SW 1271 (cell line): ENCODE measurements around the gene CA7.

ENCODE experiments used
- DNase-seq, 2 experiments: peaks; one replicate each; lab custom pipeline; 2025; lab: John Stamatoyannopoulos, UW

Gene CA7

GRCh38 chr16:66844342-66845079, at the start of gene CA7:
CA7 (plus strand) TSS chr16:66844414; CDS start chr16:66844488, 74 bp downstream.
- DNase-seq, result no peak

DNA sequence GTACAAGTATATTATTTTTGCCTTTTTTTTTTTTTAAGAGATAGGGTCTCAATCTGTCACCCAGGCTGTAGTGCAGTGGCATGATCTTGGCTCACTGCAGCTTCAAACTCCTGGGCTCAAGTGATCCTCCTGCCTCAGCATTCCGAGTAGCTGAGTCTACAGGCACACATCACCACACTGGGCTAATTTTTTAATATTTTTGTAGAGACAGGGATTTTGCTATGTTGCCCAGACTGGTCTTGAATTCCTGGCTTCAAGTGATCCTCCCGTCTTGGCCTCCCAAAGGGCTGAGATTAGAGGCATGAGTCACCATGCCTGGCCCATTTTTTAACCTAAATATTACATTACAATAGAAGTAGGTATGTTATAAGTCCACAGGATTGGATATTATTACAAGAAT, 46.1 kb upstream of the CA7 start:
- DNase-seq, result no peak

DNA sequence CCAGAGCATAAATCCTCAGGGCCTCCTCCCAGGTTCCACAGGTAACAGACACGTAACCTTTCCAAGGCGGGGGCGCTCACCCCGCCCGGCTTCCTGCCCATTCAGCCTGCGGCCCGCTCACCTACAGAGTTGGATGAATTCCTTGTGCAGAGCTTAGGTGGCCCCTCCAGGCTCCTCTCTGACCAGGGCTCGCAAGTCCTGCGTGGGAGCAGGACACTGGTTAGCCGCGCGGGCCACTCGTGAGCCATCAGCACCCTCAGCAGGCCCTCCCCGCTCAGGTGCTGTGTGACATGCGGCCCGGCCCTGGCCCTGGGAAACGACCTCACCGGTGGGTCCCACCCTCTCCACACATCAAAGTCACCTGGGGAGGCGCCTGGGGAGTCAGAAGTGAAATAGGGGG, 43.4 kb upstream of the CA7 start:
- no peak for DNase-seq

GRCh38 chr16:66801320-66802105, 42.7 kb upstream of the CA7 start, which contains the start of gene TERB1:
TERB1 (minus strand) TSS chr16:66801584; CDS start chr16:66796798, 4,786 bp downstream.
- DNase-seq, result no peak

DNA sequence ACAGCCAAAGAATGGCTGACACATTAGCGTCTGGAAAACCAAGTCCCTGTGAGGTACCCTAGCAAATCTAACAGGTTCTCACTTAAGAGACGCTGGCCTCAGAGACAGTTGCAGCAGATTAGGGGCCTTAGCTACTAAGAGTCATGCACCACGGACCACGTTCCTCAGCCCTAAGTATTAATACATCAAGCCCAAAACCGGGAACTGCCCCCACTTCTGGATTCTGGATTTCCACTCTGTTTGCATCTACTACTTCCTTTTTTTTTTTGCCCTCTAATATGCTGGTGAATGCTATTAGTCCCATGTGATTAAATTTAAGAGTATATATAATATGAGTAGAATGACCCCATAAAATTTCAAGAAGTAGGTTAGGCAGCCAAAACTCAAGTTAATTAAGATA, 42.1 kb upstream of the CA7 start:
- no peak for DNase-seq

DNA sequence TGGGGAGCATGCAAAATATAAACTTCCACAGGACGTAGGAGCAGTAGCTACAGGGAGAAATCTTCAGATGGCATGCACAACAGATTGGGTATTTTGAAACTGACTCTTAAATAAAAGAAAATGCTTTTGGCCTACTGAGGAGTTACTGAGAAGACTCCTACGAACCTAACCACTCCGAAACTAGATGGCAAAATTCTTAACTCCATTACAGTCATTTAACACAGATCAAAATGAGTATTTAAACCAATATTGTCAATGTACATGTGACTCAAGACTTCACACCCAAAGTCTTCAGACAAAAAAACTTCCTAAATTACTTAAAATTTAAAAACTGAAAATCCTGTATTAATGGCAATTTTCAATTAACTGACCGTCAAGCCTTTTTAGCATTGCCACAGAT, 34.4 kb upstream of the CA7 start:
- DNase-seq, result no peak

DNA sequence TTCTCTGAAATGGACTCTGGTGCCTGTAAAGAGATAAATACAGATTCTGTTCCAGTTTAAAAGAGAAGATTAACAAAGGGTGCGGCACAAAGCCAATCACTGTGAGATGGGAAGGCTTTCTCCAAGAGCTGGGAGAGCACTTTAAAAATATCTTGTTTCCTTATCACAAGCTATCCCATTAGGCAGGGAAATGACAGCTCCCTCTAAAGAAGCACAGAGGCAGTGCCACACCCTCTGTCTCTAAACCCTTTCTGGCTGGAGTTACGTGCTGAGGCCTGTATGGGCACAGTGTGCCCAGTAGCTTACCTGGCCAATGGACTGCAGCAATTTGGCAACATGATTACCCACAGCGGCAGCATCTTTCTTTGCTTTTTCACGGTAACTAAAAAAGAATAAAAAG, 33.8 kb upstream of the CA7 start:
- DNase-seq, result no peak

DNA sequence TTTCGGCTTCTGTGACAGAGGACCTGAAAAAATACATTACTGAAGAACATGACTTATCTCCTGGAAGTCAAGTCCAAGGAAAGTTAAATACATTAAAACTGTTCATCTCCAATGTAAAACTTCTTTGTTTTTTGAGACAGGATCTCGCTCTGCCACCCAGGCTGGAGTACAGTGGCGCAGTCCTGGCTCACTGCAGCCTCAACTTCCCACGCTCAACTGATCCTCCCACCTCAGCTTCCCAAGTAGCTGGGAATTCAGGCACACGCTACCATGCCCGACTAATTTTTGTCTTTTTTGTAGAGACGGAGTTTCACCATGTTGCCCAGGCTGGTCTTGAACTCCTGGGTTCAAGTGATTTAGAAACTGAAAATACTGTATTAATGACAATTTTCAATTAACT, 33.2 kb upstream of the CA7 start:
- DNase-seq, result no peak

DNA sequence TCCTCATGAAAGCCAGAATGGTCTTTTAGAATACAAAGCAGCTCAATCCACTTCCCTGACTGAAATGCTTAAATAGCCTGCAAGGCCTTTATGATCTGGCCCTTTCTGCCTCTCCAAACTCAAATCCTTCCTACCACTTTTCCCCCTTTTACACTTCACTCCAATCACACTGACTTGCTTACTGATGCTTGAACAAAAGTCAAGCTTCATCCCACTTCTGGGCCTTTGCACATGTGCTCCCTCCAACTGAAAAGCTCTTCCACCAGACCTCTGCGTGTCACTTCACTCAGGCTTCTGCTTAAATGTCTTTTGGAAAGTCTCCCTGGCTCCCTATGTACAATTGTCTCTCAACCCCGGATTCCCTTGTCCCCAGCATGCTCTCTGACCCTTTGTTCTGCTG, 29.5 kb upstream of the CA7 start:
- no peak for DNase-seq

DNA sequence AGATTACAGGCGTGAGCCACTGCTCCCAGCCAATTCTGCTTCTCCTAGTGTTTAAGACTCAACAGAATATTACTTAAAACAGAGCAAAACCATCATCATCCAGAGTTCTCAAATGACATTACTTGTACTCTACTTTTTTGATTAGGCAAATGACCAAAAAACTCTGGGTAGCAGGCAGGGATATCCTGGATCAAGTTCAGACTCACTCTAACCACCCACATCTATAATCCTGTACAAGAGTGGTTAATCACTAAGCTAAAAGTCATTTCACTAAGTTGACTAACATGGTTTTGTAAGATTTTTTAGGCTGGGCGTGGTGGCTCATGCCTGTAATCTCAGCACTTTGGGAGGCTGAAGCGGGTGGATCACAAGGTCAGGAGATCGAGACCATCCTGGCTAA, 20.2 kb upstream of the CA7 start:
- no peak for DNase-seq

DNA sequence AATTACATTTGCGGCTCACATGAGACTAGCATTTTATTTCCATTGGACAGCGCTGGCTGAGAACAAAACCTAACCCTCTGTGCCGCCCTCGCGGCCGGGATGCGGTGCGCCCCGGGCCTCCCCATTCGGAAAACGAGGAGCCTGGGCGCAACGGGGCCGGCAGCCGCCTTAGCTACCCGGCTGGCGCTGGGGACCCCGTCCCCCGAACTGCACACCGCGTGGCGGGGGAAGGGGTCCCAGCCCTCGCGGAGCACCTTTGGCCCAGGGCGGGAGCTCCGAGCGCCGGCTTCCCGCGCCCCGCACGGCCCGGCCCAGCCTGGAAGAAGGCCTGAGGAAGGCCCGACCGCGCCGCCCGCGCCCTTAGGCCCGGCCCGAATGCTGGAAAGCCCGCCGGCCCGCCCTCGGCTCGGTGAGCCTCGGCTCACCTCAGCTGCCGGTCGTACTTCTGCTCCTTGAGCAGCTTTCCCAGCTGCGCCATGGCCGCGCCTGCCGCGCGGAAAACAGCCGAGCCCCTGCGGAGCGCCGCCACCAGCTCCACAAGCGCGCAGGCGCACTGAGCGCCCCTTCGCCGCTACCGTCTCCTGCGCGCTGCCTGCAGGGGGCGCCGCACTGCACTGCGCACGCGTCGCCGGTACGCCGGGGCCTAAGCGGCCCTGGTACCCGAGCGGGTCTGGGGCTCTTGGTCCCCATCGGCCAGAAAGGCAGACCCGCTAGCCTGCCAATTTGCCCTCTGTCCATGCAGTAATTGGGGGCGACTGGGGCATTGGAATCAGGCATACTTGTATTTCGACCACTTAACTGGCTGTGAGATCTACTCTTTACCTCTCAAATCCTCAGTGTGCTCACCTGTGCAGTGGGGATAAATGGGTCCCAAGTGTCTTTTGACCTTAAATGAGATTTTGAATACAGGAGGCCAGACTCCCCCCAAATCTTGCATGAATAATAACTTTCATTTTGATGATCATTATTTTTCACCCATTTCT, 13.5 kb upstream of the CA7 start, which contains the start of gene NAE1:
Gene NAE1, minus strand, starts transcription at position 555 of the 983 bp plus-strand sequence. Its CDS starts 77 bp downstream, at position 478.
- DNase-seq, result peak; percentile 45 to 81

GRCh38 chr16:66832190-66832589, 12.0 kb upstream of the CA7 start:
- DNase-seq, result no peak

DNA sequence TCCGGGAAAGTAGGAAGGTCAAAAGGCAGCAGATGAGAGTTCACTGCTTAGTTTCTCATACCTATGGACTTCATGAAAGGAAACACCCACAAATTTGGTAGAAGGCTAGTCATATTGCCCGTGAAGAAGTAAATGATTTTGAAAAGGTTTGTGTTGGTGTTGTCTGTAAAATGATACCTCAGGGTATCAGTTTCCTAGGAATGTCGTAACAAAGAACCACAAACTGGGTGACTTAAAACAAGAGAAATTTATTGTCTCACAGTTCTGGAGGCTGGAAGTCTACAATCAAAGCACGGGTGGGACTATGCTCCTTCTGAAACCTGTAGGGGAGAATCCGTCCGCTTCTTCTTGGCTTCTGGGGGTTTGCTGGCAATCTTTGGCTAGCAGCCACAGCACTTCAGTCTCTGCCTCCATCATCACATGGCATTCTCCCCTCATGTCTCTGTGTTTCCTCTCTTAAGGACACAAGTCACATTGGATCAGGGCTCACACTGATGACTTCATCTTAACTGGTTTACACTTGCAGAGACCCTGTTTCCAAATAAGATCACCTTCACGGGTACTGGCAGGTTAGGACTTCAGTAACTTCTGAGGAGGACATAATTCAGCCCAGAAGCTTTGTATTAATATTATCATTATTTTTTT, 11.4 kb upstream of the CA7 start:
- DNase-seq, result no peak

DNA sequence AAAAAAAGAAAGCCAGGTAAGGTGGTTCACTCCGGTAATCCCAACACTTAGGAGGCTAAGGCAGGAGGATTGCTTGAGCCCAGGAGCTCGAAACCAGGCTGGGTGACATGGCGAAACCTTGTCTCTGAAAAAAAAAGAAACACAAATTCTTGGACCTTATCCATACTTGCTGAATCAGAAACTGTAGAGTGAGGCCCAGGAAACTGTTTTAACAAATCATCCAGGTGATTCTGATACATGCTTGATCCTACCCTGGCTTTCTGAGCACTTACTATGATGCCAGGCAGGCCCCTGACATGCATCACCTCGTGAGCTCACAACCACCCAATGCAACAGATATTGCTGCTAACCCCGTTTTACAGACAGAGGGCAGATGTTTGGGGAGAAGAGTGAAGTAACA, 9.5 kb upstream of the CA7 start:
- no peak for DNase-seq

DNA sequence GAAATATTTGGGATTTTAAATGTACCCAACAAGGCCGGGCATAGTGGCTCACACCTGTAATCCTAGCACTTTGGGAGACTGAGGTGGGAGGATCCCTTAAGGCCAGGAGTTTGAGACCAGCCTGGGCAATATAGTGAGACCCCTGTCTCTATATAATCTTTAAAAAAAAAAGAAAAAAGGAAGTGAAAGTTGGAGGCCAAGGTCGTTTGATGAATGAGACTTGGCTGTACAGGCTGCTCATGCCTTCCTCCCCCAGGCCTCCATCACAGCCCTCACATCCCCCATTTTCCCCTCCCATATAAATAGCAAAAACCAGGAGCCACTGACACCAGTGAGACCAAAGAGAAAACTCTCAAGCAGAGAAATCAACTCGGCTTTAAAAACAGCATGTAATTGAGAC, 3.3 kb upstream of the CA7 start:
- DNase-seq, result no peak

DNA sequence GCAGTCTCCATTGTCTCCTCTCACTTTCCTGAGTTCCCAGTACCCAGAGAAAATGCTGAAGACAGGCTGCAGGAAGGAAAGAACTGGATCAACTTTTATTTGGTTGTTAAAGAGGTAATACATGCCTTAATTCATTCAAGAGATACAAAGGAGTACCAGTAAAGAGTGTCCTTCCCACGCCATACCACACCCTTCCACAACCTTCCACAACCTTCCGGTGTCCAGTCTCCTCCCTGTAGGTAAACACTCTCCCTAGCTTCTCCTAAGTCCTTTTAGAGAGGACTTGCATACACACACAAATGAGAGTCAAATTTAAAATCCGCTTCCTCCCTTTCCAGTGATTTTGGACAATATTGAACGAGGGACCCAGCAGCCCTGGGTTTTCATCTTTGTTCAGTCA, 2.8 kb upstream of the CA7 start:
- no peak for DNase-seq

GRCh38 chr16:66842765-66843164, 1.4 kb upstream of the CA7 start:
- DNase-seq, result no peak

DNA sequence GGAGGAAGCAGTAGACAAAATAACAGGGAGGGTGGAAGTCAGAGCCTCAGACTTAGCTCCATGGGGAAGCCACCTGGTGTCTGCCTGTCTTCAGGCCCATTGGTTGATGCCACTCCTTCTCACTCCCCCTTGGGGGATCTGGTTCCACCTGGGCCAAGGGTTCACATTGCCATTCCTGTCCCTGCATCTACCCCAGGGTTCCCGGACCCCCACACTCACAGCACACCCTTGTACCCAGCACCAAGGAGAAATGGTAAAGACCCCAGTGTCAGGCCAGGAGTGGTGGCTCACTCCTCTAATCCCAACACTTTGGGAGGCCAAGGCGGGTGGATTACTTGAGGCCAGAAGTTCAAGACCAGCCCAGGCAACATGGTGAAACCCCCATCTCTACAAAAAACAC, 1.0 kb upstream of the CA7 start:
- DNase-seq, result no peak

DNA sequence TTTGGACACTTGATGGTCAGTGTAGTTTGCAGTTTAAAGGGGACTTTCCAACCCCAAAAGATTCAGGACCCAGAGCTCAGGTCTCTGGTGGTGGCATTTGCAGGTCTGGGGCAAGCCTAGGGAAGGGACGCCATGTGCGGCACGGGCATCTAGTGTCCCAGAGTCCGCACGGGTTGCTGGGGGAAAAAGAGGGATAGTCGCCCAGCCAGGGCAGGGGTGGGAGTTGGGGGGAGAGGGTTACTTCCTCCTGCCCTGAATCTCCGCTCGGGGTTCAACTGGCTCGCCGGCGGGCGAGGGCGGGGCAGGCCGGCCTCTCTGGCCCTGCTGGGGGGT, 239 bp upstream of the CA7 start:
- no peak for DNase-seq

DNA sequence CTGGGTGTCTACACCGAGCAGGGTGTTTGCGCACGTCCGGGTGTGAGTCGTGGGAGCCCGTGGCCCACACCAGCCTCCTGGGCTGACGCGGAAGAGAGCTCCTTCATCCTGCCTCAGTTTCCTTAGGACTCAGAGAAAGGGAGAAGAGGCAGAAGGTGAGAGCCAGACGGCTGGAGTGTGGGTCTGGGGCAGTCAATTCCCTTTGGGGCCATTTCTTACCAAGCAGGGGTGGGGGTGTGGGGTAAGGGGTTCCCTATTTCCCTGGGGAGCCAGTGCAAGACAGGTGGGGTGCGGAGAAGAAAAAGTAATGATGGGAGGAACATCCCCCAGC, 831 bp downstream of the CA7 start:
- no peak for DNase-seq

GRCh38 chr16:66845791-66846221, 1.6 kb downstream of the CA7 start:
- DNase-seq, result no peak

DNA sequence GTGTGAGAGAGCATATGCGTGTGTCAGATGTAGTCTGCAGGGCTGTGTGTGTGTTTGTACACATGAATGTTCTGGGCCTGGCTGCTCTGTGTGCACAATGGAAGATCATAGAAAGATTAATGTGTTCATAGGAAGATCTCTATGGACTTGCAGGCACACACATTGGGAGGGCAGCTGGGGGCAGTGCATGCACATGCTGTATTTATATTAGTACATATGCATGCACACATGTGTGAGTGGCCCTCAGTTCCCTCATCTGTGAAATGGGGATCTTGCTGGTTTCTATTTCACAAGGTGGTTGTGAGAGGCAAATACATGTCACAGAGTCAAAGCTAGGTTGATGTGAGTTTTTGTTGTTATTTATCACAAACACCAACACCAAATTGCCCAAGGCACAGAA, 2.1 kb downstream of the CA7 start:
- DNase-seq, result no peak
